ENCODE results near the gene LZTR1. TPM values are rescaled to one million over a fixed set of nuclear protein-coding genes. Genes with fewer than 3 reads are reported as not detected.

The LZTR1 gene
- total RNA-seq, 2 experiments from 2014 or later, result 48.4 to 51.3 TPM

- Histone ChIP-seq H3K4me3 (ENCODE audit: low read length) (no peak overlapping the region), H3K9me3 (ENCODE audit: control insufficient read depth in 1 of 2, insufficient read depth in 1 of 2, low read length in 2 of 2) (peaks cover 6 to 18% of the 10 kb centered on the region in 2 experiments), H3K4me1 (ENCODE audit: insufficient read depth, low read length) (peaks cover 19% of the 10 kb centered on the region), H3K36me3 (ENCODE audit: insufficient read depth, low read length) (no peaks in the 10 kb centered on the region), H3K27me3 (ENCODE audit: control insufficient read depth in 1 of 2, insufficient read depth in 2 of 2, low read length in 2 of 2) (no peaks in the 10 kb centered on the region), H3K27ac (ENCODE audit: low read depth in 1 of 2, low read length in 2 of 2) (no peak overlapping the region)
- no peaks in the 10 kb centered on the region for H3K9me3 Mint-ChIP-seq
- POLR2A ChIA-PET, result no interaction called here
- H3K27me3 Mint-ChIP-seq, result no peaks in the 10 kb centered on the region
- no peak for ATAC-seq (ENCODE audit: poor library complexity)
- intact Hi-C loops (cut with DNase I, micrococcal nuclease), result loop anchor here in 1 of 2 experiments (10.0 kb wide), 1 partner anchor 129 kb away; no protein-coding TSS in a partner anchor
- CTCF ChIA-PET, result no interaction called here
- no peak overlapping the region for H3K27ac Mint-ChIP-seq
- peaks cover 18% of the 10 kb centered on the region for H3K4me1 Mint-ChIP-seq (ENCODE audit: low read depth)
- no peak overlapping the region for H3K4me3 Mint-ChIP-seq
- H3K36me3 Mint-ChIP-seq (ENCODE audit: low read depth), result no peaks in the 10 kb centered on the region
- no peak for DNase-seq
- TF ChIP-seq CTCF (IDR thresholded peaks at IDR 0.05), result no peak
These were observed 6.4 kb upstream of the LZTR1 start for GRCh38 chr22:20975541-20976290.

DNA sequence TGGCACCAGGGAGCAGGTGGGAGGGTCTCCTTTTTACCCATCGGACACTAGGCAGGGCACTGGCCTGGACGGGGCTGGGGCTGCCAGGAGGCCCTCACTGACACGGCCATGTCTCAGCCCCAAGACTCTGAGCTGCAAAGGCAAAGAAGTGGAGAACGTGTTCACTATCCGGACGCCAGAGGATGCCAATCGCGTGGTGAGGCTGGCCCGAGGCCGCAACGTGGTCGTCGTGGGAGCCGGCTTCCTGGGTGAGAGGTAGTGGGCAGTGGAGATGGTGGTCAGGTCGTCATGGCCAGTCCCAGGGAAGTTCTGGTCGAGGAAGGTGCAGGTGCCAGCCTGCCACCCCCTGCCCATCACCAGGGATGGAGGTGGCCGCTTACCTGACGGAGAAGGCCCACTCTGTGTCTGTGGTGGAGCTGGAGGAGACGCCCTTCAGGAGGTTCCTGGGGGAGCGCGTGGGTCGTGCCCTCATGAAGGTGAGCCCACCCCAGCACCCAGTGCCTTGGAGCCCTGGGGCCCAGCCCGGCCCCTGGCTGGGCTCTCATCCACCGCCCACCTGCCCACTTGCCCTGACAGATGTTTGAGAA lies 5.7 kb upstream of the LZTR1 start:
- H3K27ac Mint-ChIP-seq, result no peak overlapping the region

GRCh38 chr22:20977019-20977418 lies 5.1 kb upstream of the LZTR1 start:
- ChIA-PET POLR2A (no interaction called here), CTCF (no interaction called here)
- H3K27ac Mint-ChIP-seq, result no peak overlapping the region
- H3K27me3 ChIP-seq (ENCODE audit: control insufficient read depth in 1 of 2, insufficient read depth in 2 of 2, low read length in 2 of 2), result no peaks in the 10 kb centered on the region
- peaks cover 28% of the 10 kb centered on the region for H3K4me1 Mint-ChIP-seq (ENCODE audit: low read depth)
- H3K4me3 ChIP-seq (ENCODE audit: low read length), result no peak overlapping the region
- no peaks in the 10 kb centered on the region for H3K36me3 ChIP-seq (ENCODE audit: insufficient read depth, low read length)
- TF ChIP-seq CTCF (IDR thresholded peaks at IDR 0.05), result no peak
- no peaks in the 10 kb centered on the region for H3K36me3 Mint-ChIP-seq (ENCODE audit: low read depth)
- no peaks in the 10 kb centered on the region for H3K27me3 Mint-ChIP-seq
- DNase-seq (no peak), ATAC-seq (ENCODE audit: poor library complexity) (no peak)
- no peaks in the 10 kb centered on the region for H3K9me3 Mint-ChIP-seq
- H3K4me1 ChIP-seq (ENCODE audit: insufficient read depth, low read length), result peaks cover 32% of the 10 kb centered on the region
- no peak overlapping the region for H3K4me3 Mint-ChIP-seq
- intact Hi-C loops (cut with DNase I, micrococcal nuclease), result loop anchor here in 1 of 2 experiments (10.0 kb wide), 1 partner anchor 128 kb away; no protein-coding TSS in a partner anchor
- H3K27ac ChIP-seq (ENCODE audit: low read depth in 1 of 2, low read length in 2 of 2), result no peak overlapping the region
- H3K9me3 ChIP-seq (ENCODE audit: control insufficient read depth in 1 of 2, insufficient read depth in 1 of 2, low read length in 2 of 2), result peaks cover 6 to 18% of the 10 kb centered on the region in 2 experiments

More for the DNA sequence above, 5.7 kb upstream of the LZTR1 start:
- ChIA-PET CTCF (no interaction called here), POLR2A (no interaction called here)
- no peak for DNase-seq
- peaks cover 6 to 18% of the 10 kb centered on the region in 2 experiments for H3K9me3 ChIP-seq (ENCODE audit: control insufficient read depth in 1 of 2, insufficient read depth in 1 of 2, low read length in 2 of 2)
- Mint-ChIP-seq H3K4me3 (no peak overlapping the region), H3K9me3 (no peaks in the 10 kb centered on the region), H3K4me1 (ENCODE audit: low read depth) (peaks cover 25% of the 10 kb centered on the region), H3K36me3 (ENCODE audit: low read depth) (no peaks in the 10 kb centered on the region), H3K27me3 (no peaks in the 10 kb centered on the region)
- H3K27me3 ChIP-seq (ENCODE audit: control insufficient read depth in 1 of 2, insufficient read depth in 2 of 2, low read length in 2 of 2), result no peaks in the 10 kb centered on the region
- intact Hi-C loops (cut with DNase I, micrococcal nuclease), result loop anchor here in 1 of 2 experiments (10.0 kb wide), 1 partner anchor 128 kb away; no protein-coding TSS in a partner anchor
- no peak for ATAC-seq (ENCODE audit: poor library complexity)
- no peak for TF ChIP-seq CTCF (IDR thresholded peaks at IDR 0.05)
- H3K4me1 ChIP-seq (ENCODE audit: insufficient read depth, low read length), result peaks cover 26% of the 10 kb centered on the region
- no peak overlapping the region for H3K4me3 ChIP-seq (ENCODE audit: low read length)
- no peaks in the 10 kb centered on the region for H3K36me3 ChIP-seq (ENCODE audit: insufficient read depth, low read length)
- no peak overlapping the region for H3K27ac ChIP-seq (ENCODE audit: low read depth in 1 of 2, low read length in 2 of 2)

Measured in CD4-positive, alpha-beta T cell (primary cell).